Measurements from ENCODE around the gene GREB1L.

- TF ChIP-seq, protein P1, sequence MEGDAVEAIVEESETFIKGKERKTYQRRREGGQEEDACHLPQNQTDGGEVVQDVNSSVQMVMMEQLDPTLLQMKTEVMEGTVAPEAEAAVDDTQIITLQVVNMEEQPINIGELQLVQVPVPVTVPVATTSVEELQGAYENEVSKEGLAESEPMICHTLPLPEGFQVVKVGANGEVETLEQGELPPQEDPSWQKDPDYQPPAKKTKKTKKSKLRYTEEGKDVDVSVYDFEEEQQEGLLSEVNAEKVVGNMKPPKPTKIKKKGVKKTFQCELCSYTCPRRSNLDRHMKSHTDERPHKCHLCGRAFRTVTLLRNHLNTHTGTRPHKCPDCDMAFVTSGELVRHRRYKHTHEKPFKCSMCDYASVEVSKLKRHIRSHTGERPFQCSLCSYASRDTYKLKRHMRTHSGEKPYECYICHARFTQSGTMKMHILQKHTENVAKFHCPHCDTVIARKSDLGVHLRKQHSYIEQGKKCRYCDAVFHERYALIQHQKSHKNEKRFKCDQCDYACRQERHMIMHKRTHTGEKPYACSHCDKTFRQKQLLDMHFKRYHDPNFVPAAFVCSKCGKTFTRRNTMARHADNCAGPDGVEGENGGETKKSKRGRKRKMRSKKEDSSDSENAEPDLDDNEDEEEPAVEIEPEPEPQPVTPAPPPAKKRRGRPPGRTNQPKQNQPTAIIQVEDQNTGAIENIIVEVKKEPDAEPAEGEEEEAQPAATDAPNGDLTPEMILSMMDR (IDR thresholded peaks at IDR 0.05; ENCODE audit: poor library complexity): no peak
- no peak for TF ChIP-seq EZH2 (IDR thresholded peaks at IDR 0.05; ENCODE audit: borderline replicate concordance)
- TF ChIP-seq EZH2phosphoT487 (IDR thresholded peaks at IDR 0.05; ENCODE audit: low read depth, severe bottlenecking, unreplicated experiment): no peak
Measured at GRCh38 chr18:21461460-21461859, 219.4 kb downstream of the GREB1L start.
